GM18499 (cell line): ENCODE results near the gene ASTL.

Source experiments
- ATAC-seq: cut with Tn5 transposase; IDR thresholded peaks from one replicate; pipeline ENCODE4 v1.9.1; 2021; ENCODE audit warnings: moderate number of reproducible peaks; ENCODE audit not compliant: insufficient read depth, unreplicated experiment

The ASTL gene

DNA sequence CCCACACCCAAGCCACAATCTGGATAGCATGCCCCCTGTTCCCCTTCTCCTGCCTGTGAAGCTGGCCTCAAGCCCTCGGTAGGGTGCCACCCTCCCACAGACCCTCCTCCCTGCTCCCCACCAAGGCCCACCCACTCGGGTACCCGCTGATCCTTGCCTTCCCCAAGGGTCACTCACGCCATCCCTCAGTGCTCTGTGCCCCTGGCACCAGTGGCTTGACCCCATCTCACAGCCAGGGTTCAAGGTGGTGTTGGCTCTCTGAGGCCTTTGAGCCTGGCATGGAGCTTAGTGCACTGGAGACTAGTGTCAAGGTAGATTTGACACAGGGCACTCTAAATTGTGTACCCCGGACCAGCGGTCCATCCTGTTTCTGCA lies 33.8 kb downstream of the ASTL start:
- ATAC-seq, result no peak

DNA sequence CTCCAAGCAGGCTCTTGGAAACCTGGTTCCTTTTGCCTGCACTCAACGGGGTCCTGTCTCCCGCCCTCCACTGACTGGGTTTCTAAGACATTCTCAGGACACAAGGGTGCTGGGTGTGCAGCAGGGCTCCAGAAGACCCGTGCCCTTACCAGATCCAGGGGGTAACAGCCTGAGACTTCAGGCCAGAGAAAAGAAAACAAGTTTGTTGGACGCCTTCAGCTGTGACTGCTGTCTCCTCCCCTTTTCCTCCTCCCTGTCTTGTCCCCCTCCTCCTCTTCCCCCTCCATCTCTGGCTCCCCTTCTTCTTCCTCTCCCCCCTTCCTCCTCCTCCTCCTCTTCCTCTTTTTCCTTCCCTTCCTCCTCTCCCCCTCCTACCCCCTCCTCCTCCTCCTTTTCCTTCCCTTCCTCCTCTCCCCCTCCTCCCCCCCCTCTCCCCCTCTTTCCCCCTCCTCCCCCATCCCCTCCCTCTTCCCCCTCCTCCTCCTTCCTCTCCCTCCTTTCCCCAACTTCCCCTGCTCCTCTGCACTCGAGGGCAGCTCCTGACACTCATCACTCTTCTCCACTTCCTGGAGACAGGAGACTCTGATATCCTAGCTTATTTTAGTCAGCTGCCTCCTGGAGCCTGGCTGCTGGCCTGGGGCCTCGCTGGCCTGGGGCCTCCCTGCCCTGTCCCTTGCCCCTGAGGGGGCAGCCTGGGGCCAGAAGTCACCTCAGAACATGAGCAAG lies 34.4 kb downstream of the ASTL start:
- no peak for ATAC-seq

DNA sequence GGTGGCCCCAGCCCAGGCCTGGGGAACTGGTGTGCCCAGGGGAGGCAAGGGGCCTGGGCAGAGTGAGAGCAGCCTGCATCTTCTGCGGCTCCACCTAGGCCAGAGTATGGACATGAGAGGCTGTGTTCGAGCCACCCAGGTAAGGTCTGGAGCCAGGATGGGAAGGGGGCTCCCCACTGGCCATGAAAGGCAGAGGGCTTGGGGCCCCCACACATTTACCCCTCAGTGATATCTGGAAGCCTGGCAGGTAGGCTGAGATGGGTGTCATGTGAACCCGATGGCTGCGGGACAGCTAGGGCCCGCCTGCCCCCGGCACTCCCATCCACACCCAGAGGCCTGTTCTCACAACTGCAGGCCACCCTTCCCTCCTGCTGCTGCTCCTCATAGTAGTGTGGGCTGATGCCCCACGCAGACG lies 35.1 kb downstream of the ASTL start:
- ATAC-seq, result no peak

DNA sequence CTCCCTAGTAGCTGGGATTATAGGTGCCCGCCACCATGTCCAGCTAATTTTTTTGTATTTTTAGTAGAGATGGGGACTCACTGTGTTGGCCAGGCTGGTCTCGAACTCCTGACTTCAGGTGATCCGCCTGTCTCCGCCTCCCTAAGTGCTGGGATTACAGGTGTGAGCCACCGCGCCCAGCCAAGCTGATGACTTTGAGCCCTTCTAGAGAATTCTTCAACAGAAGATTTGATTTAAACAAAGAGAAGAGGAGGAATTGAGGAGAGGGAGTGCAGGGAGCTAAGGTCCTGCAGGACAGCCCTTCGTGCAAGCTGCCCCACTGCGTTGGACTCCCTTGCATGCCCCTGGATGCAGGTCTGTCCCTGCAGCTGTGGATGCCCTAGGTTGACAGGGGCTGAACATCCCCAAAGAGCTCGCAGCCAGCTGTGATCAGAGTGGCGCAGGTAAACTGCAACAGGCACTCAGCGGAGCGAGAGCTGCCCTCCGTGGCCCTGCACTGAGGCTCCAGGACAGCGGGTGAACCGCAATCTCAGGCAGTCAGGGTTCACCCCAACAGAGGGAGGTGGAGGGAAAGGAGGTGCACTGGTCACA lies 35.6 kb downstream of the ASTL start:
- ATAC-seq, result no peak

DNA sequence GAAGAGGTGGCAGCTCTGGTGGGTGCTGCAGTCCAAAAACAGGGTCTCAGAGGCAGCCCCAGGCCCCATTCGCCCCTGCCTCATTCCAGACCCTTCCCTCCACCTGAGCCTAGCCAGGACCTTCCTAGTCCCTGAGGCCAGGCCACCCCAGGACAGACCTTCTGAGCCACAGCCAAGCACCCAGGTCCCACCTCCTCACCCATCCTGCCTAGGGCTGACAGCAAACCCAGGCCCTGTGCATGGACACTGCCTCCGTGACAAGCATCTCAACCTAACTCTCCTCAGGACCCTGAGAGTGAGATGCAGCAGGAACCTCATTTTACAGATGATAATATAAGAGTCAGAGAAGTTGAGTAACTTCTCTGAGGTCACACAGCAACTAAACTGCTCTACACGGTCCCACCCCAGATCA lies 37.4 kb downstream of the ASTL start:
- no peak for ATAC-seq

DNA sequence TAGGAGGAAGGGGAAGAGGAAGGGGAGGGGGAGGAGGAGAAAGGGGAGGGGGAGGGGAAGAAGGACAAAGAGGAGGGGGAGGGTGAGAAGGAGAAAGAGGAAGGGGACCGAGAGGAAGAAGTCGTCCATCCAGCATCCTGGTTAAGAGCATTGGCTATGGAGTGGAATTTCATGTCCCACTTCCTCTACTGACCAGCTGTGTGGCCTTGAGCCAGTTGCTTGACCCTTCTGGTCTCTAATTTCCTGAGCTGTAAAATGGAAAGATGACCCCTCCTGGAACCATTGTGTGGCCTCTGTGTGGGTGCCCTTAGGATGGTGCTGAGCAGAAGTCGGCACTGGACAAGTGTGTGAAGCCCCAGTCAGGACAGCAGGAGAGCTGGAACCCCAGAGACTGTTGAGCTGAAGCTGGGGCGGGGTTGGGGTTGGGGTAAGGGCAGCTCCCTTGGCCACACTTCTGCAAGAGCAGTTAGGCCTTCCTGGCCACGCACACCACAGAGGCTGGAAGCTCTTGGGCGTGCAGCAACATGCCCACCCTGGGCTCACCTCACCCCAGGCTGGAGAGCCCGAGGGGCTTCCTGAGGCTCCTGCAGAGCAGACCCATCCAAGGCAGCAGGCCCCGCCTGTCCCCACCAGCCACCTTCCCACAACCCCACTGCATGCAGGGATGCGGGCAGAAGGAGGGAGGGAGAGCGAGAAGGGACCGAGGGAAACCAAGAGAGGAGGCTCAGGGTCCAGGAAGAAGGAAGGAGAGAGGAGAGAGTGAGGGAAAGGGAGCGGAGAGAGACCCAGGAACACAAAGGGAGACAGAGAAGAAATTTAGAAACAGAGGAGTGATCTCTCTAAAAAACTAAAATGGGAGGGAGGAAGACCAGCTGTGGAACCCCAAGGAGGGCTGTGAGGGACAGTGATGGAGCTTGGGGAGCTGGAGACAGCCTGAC lies 38.2 kb downstream of the ASTL start:
- no peak for ATAC-seq

DNA sequence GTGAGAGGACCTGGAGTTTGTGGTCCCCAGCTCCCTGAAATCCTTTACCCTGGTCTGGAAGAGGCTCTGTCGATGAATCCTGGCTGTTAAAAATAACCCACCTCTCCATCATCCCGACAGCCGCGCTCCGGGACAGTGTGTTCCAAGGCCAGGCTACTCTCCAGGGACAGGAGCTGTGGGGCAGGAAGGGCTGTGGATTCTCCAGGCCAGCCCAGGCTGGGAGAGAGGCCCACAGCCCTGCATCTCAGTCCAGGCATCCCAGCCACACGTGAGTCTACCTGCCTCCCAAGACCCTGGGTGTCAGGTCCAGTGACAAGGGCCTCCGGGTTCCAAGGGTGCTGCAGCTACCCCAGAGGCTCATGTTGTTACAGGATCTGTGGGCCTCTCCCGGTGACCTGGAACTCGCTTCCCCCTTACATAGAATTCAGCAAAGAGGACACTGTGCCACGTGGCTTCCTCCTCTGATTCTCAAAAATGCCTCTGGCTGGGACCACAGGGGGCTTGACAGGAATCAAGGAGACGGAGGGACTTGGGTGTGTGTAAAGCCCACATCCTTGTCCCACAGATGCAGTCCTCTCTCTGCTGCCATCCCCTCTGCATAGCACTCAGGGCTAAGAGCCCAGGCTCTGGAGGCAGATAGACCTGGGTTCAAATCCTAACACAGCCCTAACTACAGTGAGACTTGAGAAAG lies 39.3 kb downstream of the ASTL start:
- no peak for ATAC-seq

DNA sequence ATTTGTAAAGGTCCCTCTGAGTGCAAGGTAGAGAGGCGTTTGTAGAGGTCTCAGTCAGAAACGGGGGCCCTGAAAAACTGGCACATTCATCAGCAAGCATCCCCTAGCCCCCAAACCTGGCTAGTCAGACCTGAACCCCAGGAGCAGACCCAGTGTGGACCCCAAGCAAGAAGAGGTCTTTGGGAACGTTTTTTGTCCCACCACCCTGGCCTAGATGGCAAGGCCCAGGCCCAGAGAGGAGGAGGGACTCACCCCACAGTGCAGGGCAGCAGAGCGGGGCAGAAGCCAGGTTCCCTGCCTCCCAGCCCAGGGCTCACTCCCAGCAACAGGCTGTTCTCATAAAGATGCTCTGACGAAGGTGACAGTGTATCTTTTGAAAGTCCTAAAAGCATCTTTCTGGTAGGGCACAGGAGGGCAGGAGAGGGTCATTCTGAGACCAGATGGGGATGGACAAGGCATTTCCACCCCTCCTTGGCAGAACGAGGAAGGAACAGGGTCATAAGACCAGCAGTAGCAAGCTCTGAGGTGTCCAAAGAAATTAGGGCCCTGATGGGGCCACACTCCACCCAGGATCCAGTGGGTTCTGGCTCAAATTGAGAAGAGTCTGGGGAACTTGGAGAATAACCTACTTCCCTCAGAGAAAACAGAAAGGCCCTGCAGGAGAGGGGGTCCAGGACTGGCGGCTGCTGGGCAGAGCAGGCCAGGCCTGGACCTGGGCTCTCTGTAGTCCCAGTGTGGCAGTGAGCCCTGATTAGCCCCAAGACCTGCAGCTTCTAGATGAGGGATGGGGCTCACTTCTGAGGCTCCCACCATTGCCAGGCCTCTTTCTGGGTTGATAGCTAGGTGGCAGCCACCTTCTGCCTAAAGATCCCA lies 40.1 kb downstream of the ASTL start:
- no peak for ATAC-seq

DNA sequence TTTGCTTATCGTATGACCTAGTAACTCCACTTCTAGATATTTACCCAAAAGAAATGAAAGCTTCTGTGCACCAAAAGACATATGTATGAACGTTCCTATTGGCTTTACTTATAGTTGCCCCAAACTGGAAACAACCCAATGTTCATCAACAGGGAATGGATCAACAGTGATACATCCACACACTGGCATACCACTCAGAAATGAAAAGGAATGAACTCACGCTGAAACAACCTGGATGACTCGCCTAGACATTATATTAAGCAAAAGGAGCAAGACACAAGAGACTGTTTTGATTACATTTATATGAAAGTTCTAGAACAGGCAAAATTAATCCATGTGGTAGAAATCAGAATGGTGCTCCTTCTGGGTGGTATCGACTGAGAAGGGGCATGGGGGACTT lies 40.9 kb downstream of the ASTL start:
- no peak for ATAC-seq

DNA sequence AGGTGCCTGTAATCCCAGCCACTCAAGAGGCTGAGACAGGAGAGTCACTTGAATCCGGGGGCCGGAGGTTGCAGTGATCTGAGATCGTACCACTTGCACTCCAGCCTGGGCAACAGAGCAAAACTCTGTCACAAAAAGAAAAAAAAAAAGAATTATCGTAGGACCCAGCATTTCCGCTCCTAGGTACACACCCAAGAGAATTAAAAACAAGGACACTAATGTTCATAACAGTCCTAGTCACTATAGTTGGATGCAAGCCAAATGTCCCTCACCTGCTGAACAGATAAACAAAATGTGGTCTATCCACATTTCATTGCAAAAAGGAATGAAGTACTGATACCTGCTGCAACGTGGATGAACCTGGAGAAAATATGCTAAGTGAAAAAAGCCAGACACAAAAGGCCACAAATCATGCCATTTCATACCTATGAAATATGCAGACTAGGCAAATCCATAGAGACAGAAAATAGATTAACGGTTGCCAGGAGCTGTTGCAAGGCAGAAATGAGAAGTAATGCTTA lies 43.1 kb downstream of the ASTL start:
- ATAC-seq, result no peak

DNA sequence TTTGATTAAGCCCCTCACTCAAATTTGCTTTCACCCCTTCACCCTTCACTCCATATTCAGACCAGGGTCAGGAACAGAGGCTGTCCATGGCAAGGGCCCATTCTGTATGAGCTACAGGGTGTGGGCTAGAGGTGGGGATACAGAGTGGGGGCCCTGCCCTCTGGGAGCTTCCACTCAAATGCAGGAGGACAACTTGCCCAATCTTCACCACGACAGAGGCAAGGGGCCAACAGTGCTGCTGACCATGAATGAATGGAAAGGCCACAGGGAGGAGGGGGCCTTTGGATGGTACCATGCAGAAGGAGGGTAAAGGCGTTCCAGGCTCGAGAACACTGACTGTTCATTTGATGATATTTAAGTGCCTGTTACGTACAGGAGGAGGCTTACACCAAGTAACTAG lies 44.8 kb downstream of the ASTL start:
- ATAC-seq, result no peak

DNA sequence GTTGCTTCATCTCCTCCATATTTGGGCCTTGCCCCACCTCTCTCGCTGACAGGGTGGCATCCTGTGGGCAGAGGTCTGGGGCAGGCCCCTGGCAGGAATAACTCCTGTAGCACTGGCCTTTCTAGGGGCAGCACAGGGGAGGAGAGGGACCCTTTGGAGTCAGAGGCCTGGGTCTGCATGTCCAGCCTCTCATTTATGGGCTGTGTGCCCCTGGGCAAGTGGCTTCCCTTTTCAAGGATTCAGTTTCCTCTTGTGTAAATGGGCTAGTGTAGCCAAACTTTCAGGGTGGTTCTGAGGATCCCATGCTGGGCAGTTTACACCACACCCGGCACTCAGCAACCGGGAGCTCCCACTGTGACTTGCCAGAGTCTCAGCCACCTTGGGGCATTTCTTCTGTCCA lies 45.4 kb downstream of the ASTL start:
- no peak for ATAC-seq

DNA sequence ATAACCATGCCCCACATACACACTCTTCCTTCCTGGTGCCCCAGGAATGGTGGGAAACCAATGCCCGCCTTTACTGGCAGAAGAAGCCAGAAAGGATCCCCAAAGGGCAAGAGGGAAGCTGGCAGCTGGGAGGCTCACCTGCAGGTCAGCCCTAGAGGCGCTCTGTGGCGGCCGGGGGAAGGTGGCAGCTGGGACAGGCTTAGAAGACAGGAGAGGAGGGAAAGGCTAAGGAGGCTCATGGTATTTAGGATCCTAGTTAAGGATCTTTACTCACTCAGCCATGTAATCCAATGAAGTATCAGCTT lies 45.8 kb downstream of the ASTL start:
- ATAC-seq, result no peak

DNA sequence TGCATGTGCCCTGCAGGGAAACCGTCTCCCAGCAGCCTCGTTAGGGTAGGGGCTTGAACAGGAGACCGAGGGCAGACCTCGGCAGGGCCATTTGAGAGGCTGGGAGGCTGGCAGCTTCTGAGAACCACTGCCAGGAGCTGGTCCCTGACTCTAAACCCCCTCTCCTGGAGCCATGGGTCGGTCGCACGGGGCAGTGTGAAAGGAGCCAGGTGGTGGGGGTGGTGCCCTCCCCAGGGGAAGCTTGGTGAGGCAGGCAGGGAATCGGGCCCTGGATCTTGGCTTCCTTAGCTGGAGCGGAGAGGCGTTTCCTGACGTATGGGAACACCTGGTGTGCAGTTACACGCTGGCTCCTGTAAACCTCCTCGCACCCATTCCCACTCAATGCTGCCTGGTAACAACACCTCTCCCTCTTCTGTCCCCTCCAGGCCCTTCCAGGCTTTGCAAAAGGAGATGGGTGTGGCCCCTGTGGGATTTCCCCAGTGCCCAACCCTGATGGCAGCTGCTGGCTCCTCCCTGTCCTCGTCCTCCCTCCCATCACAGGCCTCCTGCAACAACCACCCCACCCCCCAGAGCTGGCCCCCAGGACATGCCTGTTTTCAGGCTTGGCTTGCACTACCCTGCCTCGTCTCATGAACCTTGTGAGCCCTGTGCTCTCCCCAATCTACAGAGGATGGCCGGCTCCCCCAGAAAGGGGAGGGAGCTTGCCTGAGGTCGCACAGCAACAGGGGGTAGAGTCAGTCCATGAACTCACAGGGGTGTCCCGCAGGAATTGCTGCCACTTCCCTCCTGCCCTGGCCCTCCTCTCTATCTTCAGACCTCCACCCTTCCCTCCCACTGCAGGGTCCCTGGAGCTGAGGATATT lies 46.4 kb downstream of the ASTL start:
- no peak for ATAC-seq

DNA sequence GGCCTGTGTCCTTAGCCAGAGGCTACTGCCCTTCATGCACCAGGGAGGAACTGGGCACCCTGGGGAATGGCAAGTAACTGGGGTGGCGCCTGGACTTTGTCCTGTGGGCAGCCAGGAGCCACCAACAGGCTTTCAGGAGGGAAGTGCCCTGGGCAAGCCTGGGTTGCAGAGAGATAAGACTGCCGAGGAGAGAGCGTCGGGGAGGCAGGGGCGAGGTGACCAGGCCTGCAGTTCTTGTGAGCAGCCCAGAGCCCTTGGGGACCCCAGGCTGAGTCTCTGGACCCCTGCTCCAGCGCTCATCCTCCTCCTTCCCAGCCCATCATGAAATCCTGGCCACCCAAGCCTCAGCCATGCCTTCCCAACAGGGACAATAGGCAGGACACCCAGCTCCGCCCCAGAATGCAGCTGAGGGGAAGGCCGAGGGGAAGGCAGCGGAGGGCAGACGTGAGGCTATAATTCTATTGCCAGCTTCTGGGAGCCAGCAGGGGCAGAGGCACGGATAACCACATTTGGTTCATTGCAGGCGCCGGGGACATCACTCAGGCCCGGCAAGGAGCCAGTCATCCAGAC lies 47.1 kb downstream of the ASTL start:
- no peak for ATAC-seq

DNA sequence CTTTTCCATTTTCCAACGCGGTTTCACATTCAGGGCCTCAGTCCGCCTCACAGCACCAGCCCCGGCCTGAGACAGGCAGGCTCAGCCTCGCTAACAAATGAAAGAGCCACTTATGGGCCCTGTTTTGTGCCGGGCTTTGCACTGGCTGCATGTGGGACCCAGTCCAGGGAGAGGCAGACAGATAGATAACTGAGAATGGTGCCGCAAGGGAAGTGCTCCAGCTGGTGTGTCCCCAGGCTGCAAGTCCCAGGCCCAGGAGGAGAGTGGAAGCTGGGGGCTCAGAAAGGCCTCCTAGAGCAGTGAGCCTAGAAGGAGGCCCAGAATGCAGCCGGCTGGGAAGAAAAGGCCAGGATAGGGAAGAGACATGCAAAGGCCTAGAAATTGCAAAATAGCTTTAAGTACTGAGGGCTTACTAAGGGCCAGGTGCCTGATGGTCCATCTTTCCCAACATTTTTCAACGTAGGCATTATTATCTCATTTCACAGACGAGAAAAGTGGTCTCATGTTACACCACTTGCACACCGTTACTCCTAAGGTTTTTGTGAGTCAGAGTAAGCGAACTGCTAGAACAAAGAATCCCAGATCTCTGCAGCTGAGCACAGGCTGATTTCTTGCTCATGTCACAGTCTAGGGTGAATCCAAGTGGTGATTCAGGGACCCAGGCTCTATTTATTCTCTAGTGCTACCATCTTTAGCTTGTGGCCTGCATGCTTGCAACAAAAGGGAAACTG lies 47.9 kb downstream of the ASTL start:
- ATAC-seq, result no peak

DNA sequence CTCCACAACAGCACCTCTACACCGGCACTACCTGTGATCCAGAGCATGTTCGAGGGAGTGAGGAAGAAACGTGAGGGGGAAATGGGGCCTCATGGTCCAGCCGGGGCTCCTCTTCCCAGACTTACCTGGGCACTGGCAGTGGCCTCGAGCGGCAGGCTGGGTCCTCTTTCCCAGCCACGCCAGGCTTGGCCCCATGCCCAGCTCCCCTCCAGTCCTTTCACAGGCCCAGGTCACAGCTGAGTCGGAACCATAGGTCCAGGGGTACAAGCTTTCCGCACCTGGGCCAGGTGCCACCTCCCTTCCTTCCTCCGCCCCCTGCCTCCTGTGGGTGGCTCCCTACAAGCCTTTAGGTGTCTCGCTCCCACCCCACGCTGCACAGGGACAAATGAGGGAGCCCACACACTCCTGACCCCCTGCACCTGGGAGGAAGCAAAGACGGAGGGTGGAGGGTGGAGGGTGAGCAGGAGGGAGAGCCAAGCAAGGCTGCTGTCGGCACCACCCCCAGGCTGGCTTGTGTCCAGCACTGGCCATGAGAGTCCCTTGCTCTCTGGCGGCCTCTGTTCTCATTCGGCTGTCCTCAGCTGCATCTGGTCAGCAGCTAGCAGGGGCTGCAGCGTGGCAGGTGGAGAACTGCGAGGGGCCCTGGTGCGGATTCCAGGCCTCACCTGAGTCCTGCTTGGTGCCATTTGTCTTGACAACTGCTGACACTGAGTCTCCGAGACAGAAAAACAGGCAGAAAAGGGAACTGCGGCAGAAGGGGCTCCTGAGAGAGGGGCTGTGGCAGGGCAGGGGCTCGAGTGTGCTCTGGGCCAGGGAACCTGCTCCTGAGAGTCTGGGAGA lies 48.7 kb downstream of the ASTL start:
- ATAC-seq, result no peak
